Activated CD4-positive, alpha-beta T cell treated with anti-CD3 and anti-CD28 coated beads for 24 hours (primary cell): ENCODE data around the gene PLA2G4C.
"Not testable (repeated sequence)": the region's sequence is repeated elsewhere in the genome, so short reads cannot be mapped to it uniquely, and the experiment has no call there.

ENCODE experiments used
- DNase-seq, 2 donors: peaks; one replicate each; pipeline ENCODE4 v3.0.0-alpha.2; 2020; ENCODE audit warnings: low read depth in 2 of 2

Gene PLA2G4C

DNA sequence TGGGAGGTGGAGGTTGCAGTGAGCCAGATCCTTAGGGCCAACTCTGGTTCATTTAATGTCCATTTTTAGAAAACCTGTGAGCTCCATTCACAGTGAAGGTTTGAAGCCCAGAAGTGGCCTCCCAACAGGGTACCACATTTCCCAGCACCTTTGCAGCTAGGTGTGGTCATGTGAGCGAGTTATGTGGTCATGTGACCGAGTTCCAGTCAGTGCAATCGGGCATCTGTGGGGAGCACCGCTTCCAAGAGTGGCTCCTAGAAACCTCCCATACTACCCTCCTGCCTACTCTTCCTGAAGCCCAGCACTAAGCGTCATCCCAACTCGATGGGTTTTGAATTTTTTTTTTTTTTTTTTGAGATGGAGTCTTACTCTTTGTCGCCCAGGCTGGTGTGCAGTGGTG is 663 bp upstream of the PLA2G4C start:
- DNase-seq = no peak

DNA sequence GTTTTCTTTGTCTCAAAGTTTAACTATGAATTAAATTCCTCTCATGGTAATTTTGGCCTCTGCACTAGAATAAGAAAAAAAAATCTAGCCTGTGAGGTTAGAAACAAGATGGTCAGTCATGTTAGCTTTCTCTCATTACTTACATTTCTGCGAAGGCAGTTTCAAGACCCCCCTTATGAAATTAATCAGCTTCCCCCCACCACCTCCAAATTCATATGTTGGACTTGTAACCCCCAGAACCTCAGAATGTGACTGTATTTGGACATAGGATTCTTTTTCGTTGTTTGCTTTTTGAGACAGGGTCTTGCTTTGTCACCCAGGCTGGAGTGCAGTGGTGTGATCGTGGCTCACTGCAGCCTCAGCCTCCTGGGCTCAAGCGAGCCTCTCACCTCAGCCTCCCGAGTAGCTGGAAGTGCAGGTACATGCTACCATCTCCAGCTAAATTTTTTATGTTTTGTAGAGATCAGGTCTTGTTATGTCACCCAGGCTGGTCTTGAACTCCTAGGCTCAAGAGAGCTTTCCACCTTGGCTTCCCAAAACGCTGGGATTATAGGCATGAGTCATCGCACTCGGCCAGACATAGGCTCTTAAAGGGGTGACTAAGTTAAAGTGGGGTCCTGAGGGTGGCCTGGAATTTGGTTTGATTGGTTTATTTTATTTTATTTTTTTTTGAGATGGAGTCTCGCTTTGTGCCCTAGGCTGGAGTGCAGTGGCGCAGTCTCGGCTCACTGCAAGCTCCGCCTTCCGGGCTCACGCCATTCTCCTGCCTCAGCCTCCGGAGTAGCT is 1.4 kb downstream of the PLA2G4C start:
- no peak for DNase-seq

DNA sequence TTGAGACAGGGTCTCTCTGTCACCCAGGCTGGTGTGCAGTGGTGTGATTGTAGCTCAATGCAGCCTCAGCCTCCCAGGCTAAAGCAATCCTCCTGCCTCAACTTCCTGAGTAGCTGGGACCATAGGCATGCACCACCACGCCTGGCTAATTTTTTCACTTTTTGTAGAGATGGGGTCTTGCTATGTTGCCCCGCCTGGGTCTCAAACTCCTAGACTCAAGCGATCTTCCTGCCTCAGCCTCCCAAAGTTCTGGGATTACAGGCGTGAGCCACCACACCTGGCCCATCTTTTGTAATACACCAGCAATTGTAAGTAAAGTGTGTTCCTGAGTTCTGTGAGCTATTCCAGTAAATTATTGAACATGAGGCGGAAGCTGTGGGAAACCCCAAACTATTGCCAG is 6.7 kb downstream of the PLA2G4C start:
- no peak for DNase-seq

DNA sequence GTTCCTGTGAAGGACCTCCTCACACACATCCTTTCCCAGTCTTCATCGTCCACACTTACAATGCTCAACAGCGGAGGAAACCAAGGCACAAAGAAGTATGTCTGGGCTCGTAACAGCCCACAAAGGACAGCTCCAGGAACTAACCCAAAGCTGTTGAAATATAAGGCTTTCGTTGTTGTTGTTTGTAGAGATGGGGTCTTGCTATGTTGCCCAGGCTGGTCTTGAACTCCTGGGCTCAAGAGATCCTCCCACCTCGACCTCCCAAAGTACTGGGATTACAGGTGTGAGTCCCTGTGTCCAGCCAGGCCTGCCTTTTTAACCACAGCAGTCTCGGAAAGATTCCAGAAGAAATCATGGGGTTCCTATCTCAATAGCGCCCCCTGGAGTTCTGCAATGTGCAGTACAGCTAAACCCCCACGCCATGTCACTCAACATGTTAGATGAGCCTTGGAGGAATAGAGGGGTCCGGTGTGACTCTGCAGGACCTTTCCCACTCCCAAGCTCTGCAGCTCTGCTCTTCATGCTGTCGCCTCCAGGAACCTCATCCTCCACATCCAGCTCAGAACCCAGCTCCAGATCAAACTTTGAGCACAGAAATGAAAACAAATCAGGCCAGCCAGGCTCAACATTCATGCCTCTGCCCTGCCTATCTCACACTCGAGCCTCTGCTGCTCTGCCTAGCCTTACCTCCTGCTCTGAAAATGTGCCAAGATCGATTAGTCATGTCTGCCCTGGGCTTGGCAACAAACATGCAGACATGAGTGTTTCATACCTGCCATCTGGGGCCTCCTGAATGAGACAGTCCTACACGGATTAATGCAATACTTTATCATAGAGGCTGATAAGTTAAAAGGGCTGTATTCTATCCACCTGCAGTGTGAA is 7.5 kb downstream of the PLA2G4C start:
- no peak for DNase-seq

DNA sequence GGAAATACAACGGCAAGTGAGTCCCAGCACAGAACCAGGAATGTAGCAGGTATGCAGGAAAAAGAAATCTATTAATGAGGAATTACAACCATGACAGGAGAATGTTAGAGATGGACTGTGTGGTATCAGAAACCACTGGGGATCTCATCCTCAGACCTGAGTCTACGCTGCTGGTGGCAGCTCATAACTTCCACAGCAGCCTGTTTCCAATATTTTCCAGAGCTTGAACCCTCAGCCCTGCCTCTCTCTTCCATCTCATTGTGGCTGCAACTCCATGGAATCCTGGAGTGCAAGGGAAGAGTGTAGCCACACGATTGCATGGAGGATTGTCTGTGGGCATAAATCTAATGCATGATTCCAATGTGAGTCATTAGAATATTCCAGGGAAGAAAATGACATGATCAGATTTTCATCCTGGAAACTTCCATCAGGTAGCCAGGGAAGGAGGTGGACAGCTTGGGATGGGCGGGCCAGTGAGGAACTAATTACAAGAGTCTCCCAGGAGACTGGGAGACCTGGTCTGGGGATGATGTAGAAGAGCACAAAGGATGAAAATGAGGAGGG is 14.9 kb downstream of the PLA2G4C start:
- DNase-seq = no peak

DNA sequence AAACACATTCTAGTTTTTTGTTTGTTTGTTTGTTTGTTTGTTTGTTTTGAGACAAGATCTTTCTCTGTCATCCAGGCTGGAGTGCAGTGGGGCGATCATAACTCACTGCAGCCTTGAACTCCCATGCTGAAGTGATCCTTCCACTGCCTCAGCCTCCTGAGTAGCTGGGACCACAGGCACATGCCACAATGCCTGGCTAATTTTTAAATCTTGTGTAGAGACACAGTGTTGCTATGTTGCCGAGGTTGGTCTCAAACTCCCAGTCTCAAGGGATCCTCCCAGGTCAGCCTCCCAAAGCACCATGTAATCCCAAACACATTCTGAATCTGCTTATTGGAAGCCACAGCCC is 15.8 kb downstream of the PLA2G4C start:
- DNase-seq = no peak

DNA sequence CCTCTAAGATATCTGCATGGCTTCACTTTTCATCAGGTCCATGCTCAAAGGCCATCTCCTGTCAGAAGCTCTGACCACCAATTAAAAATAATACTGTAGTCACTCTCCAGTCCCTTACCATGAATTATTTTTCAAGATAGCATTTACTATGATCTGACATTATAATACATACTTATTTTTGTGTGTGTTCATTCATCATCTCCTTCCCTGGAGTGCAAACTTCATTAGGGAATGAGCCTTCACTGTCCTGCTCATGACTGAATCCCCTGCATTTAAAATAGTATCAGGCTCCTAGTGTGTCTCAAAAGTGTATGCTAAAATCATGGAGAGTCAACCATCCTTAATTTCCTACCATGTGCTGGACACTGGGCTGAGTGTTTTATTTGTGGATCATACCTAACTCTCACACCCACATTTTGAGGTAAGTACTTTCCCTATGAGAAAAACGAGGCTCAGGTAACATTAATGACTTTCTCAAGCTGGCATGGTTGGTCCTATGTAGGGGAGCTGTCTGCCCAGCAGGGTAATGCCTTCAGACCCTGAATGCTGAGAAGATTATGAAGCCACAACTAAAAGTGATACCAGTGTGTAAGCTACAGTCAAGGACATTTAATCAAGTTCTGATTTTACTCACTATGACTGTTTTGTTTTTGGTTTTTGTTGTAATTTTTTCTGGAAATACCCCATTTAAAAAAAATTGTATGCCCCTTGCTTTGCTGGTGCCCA is 16.3 kb downstream of the PLA2G4C start:
- no peak for DNase-seq

DNA sequence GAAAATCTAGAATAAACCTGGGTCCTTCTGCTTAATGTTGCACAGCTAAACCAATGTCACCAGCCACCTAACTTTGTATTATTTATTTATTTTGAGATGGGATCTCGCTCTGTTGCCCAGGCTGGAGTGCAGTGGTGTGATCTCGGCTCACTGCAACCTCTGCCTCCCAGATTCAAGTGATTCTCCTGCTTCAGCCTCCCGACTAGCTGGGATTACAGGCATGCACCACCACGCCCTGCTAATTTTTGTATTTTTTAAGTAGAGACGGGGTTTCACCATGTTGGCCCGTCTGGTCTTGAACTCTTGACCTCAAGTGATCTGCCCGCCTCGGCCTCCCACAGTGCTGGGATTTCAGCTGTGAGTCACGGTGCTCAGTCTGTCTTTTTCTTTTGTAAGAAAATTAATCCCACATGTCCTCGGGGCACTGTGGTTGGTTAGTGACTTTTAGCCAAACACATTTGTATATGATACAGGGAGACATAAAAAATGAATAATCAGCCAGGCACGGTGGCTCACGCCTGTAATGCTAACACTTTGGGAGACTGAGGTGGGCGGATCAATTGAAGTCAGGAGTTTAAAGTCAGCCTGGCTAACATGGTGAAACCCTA is 19.4 kb downstream of the PLA2G4C start:
- not testable (repeated sequence) for DNase-seq

DNA sequence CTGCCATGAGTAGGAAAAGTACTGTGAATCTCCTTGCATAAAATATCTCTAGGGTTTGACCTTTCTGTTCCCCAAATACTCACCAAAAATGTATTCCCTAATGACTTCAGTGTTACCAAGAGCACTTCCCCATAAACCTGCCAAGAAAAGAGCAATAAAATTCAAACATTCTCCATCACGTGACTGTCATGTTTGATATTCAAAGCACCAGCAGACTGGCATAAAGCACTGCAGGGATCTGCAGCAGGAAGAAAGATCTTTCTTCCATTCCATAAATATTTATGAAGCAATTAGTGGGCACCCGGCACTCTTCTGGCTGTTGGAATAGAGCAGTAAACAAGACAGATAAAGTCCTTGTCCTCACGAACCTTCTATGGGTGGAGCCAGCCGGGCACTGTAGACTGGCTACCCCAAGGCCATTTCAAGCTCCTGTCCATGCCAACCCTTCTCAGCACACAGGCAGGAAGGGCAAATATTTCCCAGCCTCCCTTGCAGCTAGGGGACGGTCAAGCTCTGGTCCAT is 20.3 kb downstream of the PLA2G4C start:
- no peak for DNase-seq

DNA sequence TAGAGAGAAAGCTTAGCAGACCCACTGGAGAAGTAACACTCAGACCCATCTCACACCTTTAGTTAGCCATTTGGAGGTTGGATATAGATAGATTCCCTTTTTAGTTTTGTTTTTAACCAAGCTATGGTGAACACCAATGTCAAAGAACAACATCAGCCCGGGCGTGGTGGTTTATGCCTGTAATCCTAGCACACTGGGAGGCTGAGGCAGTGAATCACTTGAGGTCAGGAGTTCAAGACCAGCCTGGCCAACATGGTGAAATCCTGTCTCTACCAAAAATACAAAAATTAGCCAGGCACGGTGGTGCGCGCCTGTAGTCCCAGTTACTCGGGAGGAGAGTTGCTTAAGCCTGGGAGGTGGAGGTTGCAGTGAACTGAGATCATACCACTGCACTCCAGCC is 21.6 kb downstream of the PLA2G4C start:
- not testable (repeated sequence) for DNase-seq

DNA sequence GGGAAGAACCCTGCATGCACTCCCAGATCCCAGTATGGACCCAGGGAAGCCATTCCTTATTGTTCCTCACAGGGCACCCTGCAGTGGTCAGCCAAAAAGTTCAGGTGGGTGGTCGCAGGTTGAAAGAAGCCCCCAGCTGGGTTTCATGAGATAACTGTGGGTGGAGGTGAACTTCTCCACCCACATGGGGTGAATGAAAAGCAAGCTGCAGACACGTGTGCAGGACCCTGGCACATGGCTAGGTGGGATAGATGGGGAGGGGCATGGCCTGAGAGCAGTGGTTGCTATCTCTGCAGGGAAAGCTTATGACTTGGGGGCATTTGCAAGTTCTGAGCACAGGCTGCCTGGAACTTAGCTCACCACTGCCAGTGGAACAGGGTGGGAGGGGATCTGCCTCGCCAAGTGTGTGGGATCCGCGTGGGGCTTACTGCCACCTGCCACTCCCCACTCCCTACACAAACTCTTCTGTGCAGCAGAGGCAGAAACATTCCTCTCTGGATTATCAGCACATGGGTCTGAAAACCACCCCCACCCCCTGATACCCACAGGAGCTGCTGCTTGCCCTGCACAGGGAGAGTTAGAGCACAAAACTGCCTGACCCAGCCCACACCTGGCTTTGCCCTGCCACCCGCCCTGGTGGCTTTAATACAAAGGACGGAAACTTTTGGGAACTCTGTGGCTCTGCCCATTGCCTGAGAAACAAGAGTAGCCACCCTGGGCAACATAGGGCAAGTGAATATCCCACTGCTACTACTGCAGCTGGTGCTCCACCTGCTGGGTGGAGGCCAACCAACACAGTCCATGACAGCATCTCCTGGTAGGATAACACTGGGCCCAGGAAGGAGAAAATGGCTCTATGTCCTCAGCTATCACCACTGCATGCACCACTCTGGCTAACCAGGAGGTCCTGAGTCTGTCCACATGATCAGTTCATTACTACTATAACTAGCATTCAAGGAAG is 24.4 kb downstream of the PLA2G4C start:
- no peak for DNase-seq

DNA sequence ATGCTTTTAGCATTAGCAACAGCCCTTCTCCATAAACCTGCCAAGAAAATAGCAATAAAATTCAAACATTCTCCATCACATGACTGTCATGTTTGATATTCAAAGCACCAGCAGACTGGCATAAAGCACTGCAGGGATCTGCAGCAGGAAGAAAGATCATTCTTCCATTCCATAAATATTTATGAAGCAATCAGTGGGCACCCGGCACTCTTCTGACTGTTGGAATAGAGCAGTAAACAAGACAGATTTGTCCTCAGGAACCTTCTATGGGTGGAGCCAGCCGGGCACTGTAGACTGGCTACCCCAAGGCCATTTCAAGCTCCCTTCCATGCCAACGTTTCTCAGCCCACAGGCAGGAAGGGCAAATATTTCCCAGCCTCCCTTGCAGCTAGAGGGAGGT is 25.5 kb downstream of the PLA2G4C start:
- no peak for DNase-seq

DNA sequence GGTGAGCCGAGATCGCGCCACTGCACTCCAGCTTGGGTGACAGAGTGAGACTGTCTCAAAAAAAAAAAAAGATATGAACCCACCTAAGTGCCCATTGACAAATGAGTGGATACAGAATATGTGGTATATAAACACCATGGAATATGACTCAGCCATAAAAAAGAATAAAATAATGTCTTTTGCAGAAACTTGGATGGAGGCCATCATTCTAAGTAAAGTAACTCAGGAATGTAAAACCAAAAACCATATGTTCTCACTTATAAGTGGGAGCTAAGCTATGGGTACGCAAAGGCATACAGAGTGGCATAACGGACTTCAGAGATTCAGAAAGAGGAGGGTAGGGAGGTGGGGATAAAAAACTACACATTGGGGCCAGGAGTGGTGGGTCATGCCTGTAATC is 29.5 kb downstream of the PLA2G4C start:
- no peak for DNase-seq

DNA sequence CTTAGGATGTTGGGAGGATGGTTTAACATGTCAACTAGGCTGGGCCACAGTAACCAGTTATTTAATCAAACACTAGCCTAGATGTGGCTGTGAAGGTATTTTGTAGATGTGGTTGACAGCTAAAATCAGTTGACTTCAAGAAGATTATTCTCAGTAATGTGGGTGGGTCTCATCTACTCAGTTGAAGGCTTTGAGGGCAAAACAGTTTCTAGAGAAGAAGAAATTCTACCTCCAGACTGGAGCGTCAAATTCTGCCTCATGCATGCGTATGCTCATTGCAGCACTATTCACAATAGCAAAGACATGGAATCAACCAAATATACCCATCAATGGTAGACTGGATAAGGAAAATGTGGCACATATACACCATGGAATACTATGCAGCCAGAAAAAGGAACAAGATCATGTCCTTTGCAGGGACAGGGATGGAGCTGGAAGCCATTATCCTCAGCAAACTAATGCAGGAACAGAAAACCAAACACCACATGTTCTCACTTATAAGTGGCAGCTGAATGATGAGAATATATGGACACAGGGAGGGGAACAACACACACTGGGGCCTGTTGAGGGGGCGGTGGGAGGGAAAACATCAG is 40.3 kb downstream of the PLA2G4C start:
- not testable (repeated sequence) for DNase-seq

DNA sequence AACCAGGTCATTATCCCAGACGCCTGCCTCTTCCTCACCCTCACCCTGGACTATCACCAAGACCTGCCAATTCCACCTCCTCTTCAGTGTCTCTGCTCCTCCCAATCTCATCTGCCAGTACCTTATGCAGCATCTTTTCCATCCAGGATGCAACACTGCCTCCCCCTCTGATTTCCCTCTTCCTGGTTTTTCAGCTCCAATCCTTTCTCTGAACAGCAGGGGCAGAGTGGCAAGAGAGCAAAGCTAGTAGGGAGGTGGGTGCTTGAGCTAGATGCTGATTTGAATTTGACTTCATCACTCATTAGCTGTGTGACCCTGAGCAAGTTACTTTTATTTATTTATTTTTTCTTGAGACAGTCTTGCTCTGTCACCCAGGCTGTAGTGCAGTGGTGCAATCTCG is 41.2 kb downstream of the PLA2G4C start:
- no peak for DNase-seq

DNA sequence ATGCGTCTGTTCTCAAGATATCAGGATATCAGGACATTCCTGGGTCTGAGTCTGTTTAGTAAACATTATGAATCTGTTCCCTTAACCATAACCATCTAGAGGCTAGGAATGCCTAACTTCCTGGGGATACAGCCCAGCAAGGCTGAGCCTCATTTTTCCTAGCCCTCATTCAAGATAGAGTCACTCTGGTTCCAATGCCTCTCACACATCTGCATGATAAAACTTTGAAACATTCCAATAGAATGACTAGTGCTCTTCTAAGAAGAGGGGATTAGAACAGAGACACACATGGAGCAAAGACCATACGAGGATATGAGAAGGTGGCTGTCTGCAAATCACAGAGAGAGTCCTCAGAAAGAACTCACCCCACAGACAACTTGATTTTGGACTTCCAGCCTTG is 46.1 kb downstream of the PLA2G4C start:
- DNase-seq = no peak

DNA sequence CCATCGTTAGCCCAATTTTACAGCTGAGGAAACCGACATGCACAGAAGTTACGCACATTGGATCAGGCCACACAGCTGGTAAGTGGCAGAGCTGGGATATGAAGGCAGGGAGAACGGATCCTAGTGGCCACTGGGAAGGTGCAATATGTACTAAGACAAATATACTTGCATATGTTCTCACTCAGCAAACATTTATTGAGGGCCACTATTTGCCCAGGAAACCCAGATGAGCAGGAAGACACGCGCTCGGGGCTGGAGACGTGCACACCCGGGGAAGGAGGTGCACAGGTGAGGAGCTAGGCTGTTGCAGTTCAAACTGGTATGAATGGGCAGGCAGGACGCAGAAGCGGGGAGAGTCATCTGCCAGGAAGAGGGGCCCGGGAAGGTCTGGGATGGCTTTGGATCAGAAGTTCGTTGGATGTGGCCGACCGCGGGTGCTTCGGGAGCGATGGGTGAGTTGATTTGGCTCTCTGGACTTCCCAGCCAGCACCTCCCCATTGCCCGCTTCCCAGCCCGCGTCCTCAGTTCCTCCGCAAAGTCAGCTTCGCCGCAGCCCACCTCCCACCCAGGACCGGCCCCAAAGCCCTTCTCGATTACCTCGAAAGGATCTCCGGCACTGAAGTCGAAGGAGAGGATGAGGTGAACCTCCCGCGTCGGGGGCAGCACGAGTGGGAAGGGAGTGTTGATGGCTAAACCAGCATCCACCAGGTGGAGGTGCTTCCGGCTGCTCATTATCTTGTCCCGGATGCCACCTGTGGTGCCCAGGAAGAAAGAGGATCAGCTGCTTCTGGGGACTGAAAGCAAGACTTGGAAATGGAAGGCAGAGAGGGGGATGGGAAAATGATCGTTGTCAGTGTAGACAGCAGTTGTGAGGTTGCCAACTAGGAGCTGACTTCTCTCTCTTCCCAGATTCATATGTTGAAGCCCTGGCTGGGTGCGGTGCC is 48.9 kb downstream of the PLA2G4C start:
- DNase-seq = no peak

DNA sequence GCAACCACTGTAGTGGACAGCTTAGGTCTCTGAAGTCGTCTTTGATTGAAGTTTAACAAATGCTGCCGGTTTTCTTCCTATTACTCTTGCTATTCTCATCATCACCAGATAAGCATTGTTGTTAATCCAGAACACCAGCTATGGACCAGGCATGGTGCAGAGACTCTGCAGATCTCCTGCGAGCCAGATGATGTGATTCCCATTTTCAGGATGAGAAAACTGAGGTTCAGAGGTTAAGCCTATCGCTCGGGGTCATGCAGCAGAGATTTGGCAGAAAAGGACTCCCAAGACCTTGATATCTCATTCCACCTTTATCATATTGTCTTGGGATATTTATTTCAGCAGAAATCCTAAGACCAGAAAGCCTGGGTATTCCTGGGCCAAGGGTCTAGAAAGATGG is 50.2 kb downstream of the PLA2G4C start:
- DNase-seq = no peak

DNA sequence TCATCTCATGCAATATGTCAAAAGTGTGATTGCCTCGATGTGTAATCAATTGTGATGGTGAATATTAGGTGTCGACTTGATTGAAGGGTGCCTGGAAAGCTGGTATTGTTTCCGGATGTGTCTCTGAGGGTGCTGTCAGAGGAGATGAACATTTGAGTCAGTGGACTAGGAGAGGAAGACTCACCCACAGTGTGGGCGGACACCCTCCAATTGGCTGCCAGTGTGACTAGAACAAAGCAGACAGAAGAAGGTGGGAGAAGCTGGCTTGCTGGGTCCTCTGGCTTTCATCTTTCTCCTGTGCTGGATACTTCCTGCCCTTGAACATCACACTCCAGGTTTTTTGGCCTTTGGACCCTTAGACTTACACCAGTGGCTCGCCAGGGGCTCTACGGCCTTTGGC is 51.3 kb downstream of the PLA2G4C start:
- no peak for DNase-seq
